ENCODE results near the gene PPP1R14D.

PPP1R14D gene

DNA sequence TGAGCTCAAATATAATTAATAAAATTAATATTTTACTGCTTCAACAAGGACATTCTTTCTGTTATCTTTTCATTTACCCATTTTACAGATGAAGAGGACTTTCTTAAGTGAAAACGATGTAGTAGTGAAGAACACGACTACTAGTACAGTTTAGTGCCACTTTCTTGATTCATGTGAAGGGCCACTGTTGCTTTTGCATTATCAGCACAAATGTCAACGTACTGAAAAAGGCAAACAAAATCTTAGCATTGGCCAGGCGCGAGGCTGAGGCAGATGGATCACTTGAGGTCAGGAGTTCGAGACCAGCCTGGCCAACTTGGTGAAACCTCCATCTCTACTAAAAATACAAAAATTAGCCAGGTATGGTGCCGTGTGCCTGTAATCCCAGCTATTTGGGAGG lies 9.5 kb downstream of the PPP1R14D start:
- no peak for DNase-seq (ENCODE audit: low read depth)

DNA sequence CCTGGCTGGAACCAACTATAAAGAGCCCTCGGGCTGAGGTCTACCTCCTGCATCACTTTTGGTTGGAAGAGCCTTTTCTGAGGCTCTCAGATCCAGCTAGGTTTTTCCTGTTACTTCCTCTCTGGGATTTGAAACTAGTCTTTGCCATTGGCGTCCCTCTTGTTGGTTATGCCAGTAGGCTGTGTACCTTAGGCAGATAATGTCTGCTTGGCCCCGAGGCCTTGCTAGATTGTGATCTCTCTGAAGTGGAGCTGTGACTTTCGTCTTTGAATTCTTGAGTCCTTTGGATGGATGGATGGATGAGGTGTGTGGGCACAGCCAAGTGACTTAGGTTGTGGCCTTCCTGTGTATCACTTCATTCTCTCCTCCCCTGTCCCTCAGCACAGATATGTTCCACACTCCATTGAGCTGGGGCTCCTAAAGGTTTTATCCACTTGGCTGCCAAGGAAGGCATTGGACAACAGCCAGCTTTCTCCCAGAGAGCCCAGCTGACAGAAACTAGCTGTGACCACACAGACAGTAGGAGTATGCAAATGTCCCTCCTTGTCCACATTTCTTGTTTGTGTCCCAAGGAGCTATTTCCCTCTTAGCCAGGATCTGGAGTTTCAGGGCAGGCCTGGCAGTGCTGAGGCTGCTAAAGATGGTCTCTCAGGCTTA lies 13.3 kb downstream of the PPP1R14D start:
- DNase-seq (ENCODE audit: low read depth): no peak

DNA sequence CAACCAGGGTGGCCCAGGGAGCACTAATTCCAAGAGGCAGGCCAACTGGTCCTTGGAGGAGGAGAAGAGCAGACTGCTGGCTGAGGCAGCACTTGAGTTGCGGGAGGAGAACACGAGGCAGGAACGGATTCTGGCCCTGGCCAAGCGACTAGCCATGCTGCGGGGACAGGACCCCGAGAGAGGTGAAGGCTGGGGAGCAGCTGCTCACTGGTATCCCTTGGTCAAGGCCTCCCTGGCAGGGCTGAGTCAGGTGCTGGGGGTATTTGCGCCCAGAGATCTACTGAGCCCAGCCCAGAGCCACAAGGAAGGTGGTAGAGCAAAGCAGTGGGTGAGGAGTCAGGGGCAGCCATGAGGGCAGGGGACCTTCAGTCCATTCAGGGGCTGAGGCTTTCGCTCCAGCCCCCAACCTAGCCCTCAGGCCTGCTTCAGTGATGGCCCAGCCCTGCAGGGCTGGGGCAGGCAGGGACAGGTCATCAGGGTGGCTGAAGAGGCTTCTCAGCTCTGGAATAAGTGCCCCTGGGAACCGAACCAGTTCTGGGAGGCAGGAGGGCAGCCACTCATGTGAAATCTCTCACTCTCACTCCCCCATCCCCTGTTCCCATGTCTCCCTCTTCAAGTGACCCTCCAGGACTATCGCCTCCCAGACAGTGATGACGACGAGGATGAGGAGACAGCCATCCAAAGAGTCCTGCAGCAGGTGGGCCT lies 15.6 kb downstream of the PPP1R14D start:
- no peak for DNase-seq (ENCODE audit: low read depth)

DNA sequence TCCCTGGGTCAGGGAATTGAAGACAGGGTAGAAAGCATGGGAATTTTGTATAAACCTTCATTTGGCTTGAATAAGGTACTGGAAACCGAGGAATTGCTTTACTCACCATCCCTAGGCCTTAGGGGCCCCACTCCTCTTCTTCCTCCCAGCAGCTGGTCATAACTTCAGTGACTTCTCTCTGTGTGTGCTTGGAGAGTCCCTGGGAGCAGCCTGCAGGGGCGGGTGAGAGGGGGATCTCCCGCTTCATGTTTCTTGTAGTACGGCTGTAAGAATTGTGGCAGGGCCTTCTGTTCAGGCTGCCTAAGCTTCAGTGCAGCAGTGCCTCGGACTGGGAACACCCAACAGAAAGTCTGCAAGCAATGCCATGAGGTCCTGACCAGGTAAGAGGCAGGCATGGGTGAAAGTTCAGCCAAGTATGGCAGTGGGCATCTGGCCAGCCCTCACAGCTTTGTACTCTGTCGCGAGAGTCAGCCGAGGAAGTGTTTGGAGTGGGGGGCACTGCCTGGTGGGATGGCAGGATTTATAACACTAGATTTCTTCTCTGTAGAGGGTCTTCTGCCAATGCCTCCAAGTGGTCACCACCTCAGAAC lies 19.6 kb downstream of the PPP1R14D start:
- DNase-seq (ENCODE audit: low read depth): no peak

DNA sequence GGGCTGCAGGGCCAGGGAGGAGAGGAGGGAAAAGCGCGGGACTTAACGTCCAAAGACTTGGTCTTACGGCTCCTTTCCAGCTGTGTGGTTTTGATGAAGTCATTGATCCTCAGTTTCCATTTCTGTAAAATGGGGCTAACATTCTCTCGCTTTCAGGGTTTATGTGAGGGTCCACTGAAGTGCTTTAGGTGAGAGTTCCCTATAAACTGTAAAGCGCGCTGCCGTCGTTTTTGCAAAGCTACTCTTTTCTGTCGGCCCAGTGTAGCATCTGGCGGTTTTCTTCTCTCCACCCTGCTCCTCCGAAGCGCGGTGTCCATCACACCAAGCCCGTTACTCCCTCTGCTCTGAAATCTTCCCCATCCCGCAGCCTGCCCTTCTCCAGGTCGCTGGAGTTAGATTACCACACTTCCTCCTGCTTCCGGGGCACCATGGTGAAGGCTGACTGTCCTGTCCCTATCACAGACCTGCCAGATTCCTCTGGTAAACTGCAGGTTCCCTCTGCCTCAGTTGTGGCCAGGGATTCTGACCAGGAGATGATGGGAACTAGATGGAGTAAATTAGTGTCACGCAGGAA lies 20.5 kb downstream of the PPP1R14D start:
- no peak for DNase-seq (ENCODE audit: low read depth)

DNA sequence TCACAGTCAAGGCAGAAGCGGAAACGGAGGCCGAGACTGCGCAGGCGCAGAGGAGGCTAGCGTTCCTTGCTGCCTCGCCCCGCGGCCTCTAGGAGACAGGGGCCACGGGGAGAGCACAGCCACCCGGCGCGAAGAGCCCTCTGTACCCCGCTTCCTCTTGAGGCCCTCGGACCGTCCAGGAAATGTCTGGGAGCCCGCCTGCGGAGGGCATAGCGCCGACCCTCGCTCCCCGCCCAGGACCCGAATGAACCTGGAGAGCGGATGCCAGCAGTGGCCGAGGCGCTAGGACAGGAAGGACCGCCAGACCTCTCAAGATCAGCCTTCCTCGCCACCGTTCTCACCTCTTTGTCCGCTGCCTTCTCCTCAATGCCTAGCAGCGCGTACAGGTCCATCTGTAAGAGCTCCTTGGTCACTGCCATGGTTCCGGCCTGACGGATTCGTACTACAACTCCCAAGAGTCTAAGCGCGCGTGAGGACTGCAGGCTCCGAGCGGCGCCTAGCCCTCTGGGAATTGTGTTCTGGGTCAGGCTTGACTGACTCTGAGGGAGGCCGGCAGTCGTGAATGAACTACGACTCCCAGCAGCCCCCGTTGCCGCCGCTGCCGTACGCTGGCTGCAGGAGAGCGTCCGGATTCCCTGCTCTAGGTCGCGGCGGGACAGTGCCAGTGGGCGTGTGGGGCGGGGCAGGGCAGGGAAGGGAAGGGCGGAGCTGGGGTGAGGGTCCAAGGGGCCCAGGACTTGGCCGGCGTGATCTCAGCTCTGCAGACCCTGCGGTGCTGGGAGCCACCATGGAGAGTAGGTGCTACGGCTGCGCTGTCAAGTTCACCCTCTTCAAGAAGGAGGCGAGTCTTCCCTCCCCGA lies 21.2 kb downstream of the PPP1R14D start, which contains the start of the genes DNAJC17 and ZFYVE19:
Gene DNAJC17, minus strand, starts transcription at position 446 of the 860 bp plus-strand sequence. Its CDS starts 27 bp downstream, at position 419.
Gene ZFYVE19, plus strand, starts transcription at position 62 of the 860 bp plus-strand sequence. Its CDS starts 501 bp downstream, at position 563.
- DNase-seq (ENCODE audit: low read depth): peak; percentile 91

DNA sequence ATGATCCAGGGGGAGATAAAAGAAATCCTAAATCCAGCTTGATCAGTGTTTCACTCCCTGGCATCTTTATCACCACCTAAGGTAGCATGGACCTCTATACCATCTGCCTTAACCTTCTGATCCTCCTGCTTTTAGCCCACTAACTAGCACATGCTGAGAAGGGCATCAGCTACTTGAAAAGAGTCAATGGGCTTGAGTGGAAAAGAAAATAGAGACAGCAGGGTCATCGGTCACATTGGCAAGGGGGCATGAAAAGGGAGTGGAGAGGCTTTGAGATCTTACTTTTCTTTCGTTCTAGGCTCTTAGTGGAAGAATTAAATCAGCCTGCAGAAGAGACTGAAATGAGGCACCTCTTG lies 21.9 kb downstream of the PPP1R14D start:
- DNase-seq (ENCODE audit: low read depth): no peak

DNA sequence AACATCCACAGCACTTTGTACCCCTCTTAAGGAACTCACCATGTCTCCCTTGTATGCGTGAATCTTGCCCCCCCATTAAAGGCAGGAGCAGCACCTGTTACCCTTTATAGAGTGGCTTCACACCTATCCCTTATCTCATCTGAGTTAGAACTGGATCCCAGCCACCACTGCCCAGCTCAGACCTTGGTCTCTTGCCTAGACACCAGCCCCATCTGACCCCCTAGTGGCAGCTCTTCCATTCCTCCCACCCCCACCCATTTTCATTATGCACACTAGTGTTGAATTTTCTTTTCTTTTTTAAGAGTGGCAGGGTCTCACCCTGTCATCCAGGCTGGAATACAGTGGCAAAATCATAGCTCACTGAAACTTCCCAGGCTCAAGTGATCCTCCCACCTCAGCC lies 24.8 kb downstream of the PPP1R14D start:
- no peak for DNase-seq (ENCODE audit: low read depth)

DNA sequence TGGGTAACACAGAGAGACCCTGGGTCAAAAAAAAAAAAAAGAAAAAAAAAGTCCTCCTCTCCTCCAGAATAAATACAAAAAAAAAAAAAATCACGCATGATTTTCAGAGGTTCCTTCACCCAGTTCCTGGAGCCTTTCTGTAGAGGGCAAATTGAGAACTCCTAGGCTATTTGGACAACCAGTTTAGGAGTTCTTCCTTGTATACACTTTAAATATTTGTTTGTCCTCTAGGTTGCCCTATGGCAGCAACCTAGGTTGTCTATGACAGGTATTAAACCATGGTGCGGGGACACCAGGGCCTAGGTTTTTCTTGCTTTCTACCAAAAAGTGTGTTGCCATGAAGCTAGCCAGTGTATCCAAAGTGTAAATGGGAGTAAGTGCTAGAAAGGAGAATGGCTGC lies 25.4 kb downstream of the PPP1R14D start:
- no peak for DNase-seq (ENCODE audit: low read depth)

DNA sequence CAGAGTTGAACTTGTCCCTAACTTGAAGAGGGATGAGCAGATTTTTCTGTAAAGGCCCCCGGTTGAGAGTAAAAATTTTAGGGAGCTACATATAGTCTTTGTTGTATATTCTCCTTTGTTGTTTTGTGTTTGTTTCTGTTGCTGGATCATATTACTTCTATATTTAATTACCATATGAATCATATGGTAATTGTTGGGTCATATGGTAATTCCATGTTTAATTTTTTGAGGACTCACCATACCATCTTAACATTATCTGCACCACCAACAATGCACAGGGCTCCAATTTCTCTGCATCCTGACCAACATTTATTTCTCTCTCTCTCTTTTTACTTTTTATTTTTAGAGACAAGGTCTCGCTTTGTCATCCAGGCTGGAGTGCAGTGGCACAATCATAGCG lies 29.0 kb downstream of the PPP1R14D start:
- DNase-seq (ENCODE audit: low read depth): no peak

DNA sequence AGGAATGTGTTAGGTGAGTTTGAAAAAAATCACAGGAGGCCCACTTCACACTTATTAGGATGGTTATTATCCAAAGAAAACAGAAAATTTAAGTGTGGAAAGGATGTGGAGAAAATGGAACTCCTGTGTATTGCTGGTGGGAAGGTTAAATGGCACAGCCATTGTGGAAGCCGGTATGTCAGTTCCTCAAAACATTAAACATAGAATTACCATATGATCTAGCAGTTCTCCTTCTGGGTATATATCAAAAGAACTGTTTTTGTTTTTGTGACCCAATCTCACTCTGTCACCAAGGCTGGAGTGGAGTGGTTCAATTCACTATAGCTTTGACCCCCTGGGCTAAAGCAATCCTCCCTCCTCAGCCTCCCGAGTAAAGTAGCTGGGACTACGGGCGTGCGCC lies 32.0 kb downstream of the PPP1R14D start:
- DNase-seq (ENCODE audit: low read depth): no peak

DNA sequence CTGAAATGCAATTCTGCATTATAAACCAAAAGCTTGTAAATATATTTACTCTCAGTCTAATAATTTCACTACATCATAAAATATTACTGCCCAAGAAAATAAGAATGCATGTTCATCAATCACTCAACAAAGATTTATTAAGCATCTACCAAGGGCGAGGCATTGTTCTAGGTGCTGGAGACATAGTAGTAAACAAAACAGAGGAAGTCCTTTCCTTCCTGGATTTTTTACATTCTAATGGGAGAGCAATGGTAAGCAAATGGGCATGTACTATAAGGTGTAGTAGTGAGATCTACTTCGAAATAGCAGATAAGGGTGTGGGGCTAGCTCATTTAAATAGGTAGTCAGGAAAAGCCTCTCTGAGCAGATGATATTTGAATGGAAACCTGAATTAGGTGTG lies 32.5 kb downstream of the PPP1R14D start:
- no peak for DNase-seq (ENCODE audit: low read depth)

DNA sequence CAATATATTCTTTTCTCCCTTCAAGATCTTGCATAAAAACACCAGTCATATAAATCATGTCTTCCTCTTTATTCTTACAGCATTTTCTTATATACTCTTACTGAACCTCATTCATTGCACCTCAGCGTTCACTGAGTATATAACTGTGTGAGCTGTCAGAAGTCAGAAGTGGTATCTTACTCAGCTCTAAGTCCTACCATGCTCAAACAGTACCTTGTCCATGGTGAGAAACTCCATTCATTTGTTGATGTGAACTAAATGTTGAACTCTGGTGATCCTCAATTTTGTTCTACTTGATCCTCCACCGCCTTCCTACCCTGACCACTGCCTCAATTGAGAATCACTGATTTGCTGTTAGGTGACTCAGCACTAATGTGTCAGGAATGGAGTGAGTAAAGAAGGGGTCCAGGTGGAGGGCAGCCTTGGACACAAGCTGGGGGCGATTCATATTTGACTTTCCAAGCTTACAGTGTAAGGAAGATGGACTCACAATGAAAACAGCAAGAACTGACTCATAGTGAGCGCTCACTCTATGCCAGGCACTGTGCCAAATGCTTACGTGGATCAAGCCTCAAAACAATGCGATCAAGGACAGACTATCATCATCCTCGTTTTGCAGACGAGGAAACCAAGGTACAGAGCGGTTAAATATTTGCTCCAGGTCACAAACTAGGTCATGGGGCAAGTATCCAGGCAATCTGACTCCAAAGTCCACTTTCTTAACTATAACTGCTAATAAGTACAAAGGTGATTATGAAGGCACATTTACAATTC lies 35.1 kb downstream of the PPP1R14D start:
- no peak for DNase-seq (ENCODE audit: low read depth)

DNA sequence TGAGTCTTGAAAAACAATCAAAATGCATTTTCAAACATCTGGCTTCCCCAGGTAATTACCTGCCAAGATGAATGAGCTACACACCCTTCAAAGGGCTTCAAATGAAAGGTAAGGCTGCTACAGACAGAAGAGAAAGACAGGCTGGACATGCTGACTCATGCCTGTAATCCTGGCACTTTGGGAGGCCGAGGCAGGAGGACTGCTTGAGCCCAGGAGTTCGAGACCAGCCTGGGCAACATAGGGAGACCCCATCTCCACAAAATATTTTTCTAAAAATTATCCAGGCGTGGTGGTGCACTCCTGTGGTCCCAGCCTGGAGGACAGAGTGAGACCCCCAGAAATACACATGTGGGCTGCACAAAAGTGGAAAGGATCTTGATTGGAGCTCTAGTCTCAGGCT lies 36.1 kb downstream of the PPP1R14D start:
- no peak for DNase-seq (ENCODE audit: low read depth)

DNA sequence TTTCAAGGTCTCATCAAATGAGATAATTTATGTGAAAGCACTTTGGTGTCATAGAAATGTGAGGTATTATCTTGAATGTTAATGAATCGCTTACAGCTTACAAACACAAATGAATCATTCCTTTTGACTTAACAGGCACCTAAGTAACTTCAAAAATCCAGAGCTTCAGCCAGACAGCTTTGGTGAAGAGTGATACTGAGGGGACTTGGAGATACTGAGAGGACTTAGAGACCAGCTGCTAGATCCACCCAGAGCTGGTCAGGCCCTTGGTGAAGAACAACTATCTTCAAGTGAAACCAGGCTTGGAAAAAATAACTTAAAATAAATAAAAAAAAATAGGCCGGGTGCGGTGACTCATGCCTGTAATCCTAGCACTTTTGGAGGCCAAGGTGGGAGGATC lies 37.8 kb downstream of the PPP1R14D start:
- DNase-seq (ENCODE audit: low read depth): no peak

DNA sequence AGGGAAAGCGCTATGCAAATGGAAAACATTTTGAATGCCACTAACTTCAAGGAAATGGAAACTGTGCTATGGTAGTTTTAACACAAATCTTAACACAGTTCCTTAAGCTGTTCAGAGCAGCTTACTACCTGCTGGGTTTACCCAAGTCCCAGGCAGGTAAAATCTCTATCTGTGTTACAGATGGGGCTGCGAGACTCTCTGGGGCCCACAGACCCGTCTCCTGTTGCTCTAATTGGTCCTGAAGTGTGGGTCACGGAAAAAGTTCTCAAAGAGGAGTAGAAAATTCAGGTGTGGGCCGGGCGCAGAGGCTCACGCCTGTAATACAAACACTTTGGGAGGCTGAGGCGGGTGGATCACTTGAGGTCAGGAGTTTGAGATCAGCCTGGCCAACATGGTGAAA lies 38.5 kb downstream of the PPP1R14D start:
- DNase-seq (ENCODE audit: low read depth): no peak

DNA sequence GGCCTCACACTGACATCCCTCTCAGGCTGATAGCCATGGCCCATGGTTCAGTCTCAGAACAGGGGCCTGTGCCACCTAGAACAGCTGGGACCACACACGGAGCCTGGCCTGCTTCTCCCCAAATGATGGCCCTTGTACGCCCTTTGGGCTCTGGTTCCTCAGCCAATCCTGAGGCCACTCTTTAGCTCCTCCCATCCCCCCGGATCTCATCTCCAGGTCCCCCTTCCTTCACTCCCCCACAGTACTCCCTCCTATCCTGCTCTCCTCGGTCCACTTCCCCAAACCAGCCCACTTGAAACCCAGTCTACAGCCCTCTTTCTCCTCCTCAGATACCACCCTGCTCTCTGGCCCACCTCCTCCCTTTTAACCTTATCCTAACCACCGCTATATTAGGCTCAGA lies 39.4 kb downstream of the PPP1R14D start:
- no peak for DNase-seq (ENCODE audit: low read depth)

DNA sequence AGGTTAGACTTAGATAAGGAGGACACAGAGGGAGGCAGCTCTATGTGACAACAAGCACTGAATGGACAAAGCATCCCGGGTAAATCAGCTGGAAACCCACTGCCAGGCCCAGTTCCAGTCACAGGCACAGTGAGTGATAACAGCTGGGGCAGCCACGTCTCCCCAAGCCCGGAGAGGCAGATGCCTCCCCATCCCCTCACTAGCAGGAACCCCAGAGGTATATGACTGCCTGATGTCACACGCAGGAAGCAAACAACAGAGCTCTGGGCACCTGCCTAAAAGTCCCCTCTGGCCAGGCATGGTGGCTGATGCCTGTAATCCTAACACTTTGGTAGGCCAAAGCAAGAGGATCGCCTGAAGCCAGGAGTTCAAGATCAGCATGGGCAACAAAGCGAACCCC lies 40.5 kb downstream of the PPP1R14D start:
- no peak for DNase-seq (ENCODE audit: low read depth)

DNA sequence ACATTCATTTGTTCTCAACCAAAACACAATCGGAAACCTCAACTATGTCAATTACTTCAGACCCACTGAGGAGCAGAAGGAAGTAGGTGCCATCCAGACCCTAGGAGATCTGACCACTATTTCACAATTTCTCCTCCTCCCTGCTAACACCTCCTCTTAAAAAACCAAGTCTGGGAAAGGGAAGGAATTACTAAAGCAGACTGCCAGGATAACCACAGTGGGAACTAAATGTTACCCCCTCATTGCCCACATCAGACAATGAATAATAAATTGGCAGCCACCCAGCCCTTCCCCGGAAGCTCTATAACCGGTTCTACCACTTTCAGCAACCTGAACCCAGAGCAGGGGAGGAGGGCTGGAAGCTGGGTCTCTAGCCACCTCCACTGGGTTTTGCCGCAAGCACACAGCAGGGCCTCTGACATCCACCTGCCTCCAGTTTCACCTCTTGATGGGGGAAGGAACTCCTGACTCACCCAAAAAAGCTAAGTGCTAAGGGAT lies 41.1 kb downstream of the PPP1R14D start:
- no peak for DNase-seq (ENCODE audit: low read depth)

DNA sequence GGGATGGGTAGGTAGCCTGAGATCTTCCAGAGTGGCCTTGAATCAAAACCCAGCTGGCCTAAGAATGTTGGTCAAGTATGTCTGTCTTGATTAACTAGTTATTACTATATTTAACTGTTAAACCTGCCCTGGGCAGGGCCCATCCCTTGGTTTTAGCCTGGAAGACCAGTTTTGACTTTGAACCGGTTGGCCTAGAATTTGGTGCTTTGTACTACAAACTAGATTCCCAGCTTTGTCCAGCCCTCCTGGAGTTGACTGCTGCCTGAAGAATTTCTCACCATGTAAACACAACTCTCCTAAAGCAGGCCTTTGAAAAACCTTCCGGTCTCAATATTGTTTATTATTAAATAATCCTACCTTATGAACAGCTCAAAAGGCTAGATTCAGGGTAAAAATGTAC lies 42.7 kb downstream of the PPP1R14D start:
- DNase-seq (ENCODE audit: low read depth): no peak

DNA sequence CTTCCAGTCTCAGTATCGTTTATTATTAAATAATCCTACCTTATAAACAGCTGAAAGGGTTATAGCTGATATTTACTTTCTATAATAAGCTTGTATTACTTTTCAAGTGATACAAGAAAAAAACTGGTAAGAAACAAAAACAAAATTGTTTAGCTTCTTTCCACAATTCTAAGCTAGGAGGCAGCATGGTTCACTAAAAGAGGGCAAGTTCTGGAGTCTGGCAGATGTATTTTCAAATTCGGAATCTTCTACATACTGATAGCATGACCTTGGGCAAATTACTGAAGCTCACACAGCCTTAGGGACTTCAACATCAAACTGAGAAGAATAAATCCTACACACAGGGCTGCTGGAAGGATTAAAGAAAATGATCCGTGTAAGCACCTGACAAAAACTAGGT lies 43.3 kb downstream of the PPP1R14D start:
- DNase-seq (ENCODE audit: low read depth): no peak
